Measurements from ENCODE around the gene CYP4X1. TPM values are rescaled to one million over a fixed set of nuclear protein-coding genes. Genes with fewer than 3 reads are reported as not detected.

CYP4X1 gene
- polyA plus RNA-seq, 1 of the 3 experiments (the other 2 are of a cell fraction): 0.67 TPM

DNA sequence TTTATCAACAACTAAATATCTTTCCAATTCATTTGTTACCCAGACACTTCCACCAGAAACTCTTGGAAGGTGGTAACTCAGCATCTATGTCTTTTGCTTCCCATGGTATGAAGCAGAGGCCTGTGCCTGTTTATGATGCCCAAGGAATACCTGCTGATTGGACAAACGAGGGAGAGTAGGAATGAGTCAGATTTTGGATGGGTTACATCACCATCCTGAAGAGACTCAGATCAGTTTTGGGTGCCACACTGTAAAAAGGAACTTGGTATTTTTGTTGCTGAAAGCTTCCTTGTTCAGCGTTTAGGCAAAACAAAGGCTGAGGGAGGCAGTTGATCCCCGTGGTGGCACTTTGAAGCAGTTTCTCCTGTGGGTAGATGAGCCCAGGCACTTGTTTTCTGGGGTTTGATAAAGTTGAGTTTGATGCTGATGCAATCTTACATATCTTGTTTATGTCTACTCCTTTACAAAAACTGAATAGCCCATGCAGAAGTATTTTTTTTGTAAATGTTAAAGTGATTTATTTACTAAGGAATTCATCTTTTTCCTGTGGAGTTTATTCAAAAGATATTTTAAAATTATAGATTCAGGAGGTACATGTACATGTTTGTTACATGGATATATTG, 26.7 kb upstream of the CYP4X1 start:
- Histone ChIP-seq H3K9me2 (no peaks in the 10 kb centered on the region), H4K20me1 (ENCODE audit: insufficient read depth) (no peaks in the 10 kb centered on the region), H3K79me2 (ENCODE audit: insufficient read depth) (no peaks in the 10 kb centered on the region), H3K4me1 (ENCODE audit: control insufficient read depth in 1 of 2, insufficient read depth in 2 of 2, low read depth in 1 of 2, low read length in 1 of 2) (no peaks in the 10 kb centered on the region), H2AFZ (ENCODE audit: low read depth) (no peak overlapping the region), H3K27ac (ENCODE audit: low read depth in 2 of 2, low read length in 1 of 2) (no peak overlapping the region), H3K9me3 (no peaks in the 10 kb centered on the region), H3K4me2 (no peak overlapping the region), H3K27me3 (ENCODE audit: insufficient read depth) (no peaks in the 10 kb centered on the region; the same call in 1 of the 2 replicates), H3K4me3 (ENCODE audit: low read depth in 2 of 2, low read length in 1 of 2) (no peak overlapping the region), H3K36me3 (replicated peaks in 1 of 2; ENCODE audit: control insufficient read depth in 1 of 2, insufficient read depth in 2 of 2, low read length in 1 of 2) (no peaks in the 10 kb centered on the region), H3F3A (replicated peaks; ENCODE audit: insufficient read depth) (no peaks in the 10 kb centered on the region), H3K9ac (no peak overlapping the region)
- ChIA-PET CTCF (no interaction called here), POLR2A (no interaction called here)
- TF ChIP-seq SMC3 (IDR thresholded peaks at IDR 0.05; ENCODE audit: low read depth, low read length) (no peak), EP300 (IDR thresholded peaks at IDR 0.05; ENCODE audit: borderline replicate concordance in 1 of 2, low read depth in 1 of 2, low read length in 1 of 2) (no peak), RFX5 (IDR thresholded peaks at IDR 0.05; ENCODE audit: low read length) (no peak), RAD21 (IDR thresholded peaks at IDR 0.05; ENCODE audit: low read length) (no peak), YY1 (IDR thresholded peaks at IDR 0.05; ENCODE audit: low read depth) (no peak), GABPA (IDR thresholded peaks at IDR 0.05; ENCODE audit: low read depth) (no peak), RXRA (IDR thresholded peaks at IDR 0.05; ENCODE audit: borderline replicate concordance, low read depth) (no peak), RCOR1 (IDR thresholded peaks at IDR 0.05; ENCODE audit: low read length) (no peak), NFIC (IDR thresholded peaks at IDR 0.05; ENCODE audit: borderline replicate concordance) (no peak), NRF1 (IDR thresholded peaks at IDR 0.05; ENCODE audit: low read depth, low read length) (no peak), TCF12 (IDR thresholded peaks at IDR 0.05) (no peak), JUND (IDR thresholded peaks at IDR 0.05) (no peak), MEF2A (IDR thresholded peaks at IDR 0.05; ENCODE audit: borderline replicate concordance, low read depth) (no peak)
- TF ChIP-seq, protein P1, sequence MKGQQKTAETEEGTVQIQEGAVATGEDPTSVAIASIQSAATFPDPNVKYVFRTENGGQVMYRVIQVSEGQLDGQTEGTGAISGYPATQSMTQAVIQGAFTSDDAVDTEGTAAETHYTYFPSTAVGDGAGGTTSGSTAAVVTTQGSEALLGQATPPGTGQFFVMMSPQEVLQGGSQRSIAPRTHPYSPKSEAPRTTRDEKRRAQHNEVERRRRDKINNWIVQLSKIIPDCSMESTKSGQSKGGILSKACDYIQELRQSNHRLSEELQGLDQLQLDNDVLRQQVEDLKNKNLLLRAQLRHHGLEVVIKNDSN (IDR thresholded peaks at IDR 0.05; ENCODE audit: borderline replicate concordance, low read depth): no peak
- TF ChIP-seq, protein P2, sequence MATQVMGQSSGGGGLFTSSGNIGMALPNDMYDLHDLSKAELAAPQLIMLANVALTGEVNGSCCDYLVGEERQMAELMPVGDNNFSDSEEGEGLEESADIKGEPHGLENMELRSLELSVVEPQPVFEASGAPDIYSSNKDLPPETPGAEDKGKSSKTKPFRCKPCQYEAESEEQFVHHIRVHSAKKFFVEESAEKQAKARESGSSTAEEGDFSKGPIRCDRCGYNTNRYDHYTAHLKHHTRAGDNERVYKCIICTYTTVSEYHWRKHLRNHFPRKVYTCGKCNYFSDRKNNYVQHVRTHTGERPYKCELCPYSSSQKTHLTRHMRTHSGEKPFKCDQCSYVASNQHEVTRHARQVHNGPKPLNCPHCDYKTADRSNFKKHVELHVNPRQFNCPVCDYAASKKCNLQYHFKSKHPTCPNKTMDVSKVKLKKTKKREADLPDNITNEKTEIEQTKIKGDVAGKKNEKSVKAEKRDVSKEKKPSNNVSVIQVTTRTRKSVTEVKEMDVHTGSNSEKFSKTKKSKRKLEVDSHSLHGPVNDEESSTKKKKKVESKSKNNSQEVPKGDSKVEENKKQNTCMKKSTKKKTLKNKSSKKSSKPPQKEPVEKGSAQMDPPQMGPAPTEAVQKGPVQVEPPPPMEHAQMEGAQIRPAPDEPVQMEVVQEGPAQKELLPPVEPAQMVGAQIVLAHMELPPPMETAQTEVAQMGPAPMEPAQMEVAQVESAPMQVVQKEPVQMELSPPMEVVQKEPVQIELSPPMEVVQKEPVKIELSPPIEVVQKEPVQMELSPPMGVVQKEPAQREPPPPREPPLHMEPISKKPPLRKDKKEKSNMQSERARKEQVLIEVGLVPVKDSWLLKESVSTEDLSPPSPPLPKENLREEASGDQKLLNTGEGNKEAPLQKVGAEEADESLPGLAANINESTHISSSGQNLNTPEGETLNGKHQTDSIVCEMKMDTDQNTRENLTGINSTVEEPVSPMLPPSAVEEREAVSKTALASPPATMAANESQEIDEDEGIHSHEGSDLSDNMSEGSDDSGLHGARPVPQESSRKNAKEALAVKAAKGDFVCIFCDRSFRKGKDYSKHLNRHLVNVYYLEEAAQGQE (IDR thresholded peaks at IDR 0.05; ENCODE audit: low read depth, low read length): no peak
- TF ChIP-seq, protein P3, sequence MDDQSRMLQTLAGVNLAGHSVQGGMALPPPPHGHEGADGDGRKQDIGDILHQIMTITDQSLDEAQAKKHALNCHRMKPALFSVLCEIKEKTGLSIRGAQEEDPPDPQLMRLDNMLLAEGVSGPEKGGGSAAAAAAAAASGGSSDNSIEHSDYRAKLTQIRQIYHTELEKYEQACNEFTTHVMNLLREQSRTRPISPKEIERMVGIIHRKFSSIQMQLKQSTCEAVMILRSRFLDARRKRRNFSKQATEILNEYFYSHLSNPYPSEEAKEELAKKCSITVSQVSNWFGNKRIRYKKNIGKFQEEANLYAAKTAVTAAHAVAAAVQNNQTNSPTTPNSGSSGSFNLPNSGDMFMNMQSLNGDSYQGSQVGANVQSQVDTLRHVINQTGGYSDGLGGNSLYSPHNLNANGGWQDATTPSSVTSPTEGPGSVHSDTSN (IDR thresholded peaks at IDR 0.05): no peak
- TF ChIP-seq, protein P4, sequence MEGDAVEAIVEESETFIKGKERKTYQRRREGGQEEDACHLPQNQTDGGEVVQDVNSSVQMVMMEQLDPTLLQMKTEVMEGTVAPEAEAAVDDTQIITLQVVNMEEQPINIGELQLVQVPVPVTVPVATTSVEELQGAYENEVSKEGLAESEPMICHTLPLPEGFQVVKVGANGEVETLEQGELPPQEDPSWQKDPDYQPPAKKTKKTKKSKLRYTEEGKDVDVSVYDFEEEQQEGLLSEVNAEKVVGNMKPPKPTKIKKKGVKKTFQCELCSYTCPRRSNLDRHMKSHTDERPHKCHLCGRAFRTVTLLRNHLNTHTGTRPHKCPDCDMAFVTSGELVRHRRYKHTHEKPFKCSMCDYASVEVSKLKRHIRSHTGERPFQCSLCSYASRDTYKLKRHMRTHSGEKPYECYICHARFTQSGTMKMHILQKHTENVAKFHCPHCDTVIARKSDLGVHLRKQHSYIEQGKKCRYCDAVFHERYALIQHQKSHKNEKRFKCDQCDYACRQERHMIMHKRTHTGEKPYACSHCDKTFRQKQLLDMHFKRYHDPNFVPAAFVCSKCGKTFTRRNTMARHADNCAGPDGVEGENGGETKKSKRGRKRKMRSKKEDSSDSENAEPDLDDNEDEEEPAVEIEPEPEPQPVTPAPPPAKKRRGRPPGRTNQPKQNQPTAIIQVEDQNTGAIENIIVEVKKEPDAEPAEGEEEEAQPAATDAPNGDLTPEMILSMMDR (IDR thresholded peaks at IDR 0.05): no peak
- 15% methylated on average over 3 of the region's 3 CpGs for WGBS (ENCODE audit: low lambda C conversion rate)
- no peak for DNase-seq
